ENCODE data around the gene CTSD. TPM values are rescaled to one million over a fixed set of nuclear protein-coding genes. Genes with fewer than 3 reads are reported as not detected.

CTSD gene
- polyA plus RNA-seq, 1 experiment = 77.8 TPM

DNA sequence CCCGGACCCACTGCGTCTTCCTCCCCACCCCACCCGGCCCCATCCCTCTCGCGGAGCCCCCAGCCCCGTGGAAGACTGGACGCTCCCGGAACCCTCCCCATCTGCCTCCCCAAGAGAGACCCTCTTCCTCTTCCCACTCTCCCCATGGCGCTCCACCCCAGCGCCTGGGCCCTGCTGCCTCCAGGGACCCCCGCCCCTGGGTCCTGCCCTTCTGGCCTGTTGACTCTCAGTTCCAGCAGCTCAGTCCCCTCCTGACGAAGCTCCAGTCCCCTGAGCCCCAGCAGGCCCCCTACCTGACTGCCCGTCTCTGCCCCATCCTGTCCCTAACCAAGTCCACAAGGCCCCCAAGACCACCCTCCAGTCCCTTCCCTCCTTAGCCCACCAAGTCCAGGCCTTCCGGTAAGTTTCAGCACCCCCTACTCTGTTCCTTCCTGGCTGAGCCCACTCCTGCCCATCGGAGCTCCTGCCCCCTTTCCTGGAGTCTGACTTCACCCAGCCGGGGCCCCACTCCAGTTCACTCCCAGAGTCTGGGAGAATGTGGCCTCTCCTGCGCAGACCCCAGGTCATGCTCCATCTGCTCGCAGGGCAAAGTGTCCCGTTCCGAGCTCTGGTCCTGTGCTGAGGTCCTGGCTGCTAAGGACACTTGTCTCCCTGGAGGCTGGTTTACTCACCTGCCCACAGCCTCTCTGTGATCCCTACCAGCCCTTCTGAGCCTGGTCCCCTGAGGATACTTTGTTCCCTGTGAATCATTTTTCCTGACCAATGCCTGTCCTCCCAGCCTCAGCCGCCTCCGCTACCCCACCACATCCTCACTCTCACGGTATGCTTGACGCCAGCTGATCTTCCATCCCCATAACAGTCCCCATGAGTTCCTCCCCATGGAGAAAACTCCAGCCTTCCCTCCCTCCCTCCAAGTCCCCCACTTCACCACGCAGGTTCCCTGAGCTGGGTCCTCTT lies 14.1 kb downstream of the CTSD start:
- POLR2A ChIA-PET = no interaction called here
- H3K9me3 ChIP-seq (ENCODE audit: control insufficient read depth, insufficient read depth, low read length) = peaks cover 18% of the 10 kb centered on the region

DNA sequence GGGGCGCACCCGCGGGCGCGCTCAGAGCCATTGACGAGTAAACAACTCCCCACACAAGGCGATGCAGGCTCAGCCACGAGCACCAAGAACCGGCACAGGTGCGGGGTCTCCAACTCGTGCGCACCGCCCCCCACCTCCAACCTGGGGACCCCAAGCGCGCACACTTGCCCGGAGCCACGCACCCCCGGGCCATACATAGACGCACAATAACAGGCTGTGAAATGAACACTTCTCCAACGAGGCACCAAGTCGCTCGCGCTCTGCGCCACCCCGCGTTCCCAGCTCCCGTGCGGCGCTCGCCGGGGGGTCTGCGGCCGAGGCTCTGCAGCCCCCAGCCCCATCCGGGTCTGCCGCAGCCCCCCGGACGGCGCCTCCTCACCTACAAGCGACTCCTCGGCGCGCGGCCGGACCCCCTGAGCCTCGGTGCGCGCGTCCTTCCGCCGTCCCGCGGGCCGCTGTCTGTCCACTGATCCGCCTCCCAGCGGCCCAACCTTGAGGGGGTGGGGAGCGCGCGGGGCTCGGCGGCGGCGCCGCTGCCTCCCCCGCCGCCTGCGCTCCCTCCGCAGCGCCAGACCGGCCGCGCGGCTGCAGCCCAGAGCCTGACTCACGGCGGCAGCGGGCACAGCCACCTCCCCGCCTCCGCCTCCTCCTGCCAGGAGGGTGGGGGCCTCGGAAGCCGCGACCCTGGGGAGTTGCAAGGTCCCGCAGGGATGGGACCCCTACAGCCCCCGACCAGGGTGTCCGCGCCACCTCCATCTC lies 14.9 kb downstream of the CTSD start:
- H3K27ac ChIP-seq (ENCODE audit: low read depth, low read length) = no peak overlapping the region
- POLR2A ChIA-PET = interaction anchor here (0.6 kb wide), 1 partner anchor 1412 kb away, joined by 3 read pairs; no protein-coding TSS in a partner anchor

More for the DNA sequence above, 14.1 kb downstream of the CTSD start:
- CTCF ChIA-PET = no interaction called here
- TF ChIP-seq, protein P1, sequence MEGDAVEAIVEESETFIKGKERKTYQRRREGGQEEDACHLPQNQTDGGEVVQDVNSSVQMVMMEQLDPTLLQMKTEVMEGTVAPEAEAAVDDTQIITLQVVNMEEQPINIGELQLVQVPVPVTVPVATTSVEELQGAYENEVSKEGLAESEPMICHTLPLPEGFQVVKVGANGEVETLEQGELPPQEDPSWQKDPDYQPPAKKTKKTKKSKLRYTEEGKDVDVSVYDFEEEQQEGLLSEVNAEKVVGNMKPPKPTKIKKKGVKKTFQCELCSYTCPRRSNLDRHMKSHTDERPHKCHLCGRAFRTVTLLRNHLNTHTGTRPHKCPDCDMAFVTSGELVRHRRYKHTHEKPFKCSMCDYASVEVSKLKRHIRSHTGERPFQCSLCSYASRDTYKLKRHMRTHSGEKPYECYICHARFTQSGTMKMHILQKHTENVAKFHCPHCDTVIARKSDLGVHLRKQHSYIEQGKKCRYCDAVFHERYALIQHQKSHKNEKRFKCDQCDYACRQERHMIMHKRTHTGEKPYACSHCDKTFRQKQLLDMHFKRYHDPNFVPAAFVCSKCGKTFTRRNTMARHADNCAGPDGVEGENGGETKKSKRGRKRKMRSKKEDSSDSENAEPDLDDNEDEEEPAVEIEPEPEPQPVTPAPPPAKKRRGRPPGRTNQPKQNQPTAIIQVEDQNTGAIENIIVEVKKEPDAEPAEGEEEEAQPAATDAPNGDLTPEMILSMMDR (IDR thresholded peaks at IDR 0.05; ENCODE audit: low read depth, low read length) = no peak
- Histone ChIP-seq H3K4me3 (ENCODE audit: low read depth, low read length) (no peak overlapping the region), H3K27ac (ENCODE audit: low read depth, low read length) (no peak overlapping the region), H3K27me3 (ENCODE audit: control insufficient read depth, insufficient read depth, low read length) (peaks cover 18% of the 10 kb centered on the region)
- DNase-seq (ENCODE audit: low read depth, low spot score) = no peak

DNA sequence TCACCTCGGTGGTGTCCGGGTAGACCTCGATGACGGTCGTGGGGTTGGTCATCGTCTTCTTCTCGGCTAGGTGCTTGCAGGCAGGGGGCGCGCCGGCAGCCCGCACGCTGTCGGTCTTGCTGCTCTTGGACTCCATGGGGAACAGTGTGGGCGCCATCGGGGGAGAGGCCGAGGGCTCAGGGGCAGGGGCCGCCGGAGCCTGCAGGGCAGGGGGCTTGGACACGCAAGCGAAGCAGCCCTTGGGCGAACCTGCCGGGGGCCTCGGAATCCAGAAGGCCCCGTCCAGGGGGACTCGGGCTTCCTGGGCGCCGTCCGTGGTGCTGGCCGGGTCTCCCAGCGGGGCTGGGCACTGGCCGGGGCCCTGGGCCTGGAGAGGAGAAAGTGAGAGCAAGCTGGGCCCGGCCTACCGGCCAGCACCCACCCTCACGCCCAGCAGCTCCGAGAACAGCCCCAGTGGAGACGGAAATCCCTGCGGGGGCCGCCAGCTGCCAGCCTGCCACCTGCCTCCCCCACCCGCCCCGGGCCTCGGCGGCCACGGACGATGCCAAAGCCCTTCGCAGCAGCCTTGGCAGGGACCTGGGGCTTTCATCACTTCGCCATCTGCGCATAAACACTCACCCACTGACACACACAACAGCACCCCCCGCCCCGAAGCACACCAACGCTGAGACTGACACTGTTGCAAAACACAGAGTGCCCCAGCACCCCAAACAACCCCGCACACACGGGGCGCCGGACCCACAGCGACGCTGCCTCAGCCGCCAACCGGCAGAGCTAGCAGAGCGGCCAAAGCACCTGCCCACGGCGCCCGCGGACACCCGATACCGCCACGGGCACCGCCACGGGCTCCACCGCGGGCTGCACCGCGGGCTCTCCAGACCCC lies 15.7 kb downstream of the CTSD start:
- peaks cover 18% of the 10 kb centered on the region for H3K27me3 ChIP-seq (ENCODE audit: control insufficient read depth, insufficient read depth, low read length)
- ChIA-PET POLR2A (interaction anchor here (0.6 kb wide), 1 partner anchor 1413 kb away, joined by 3 read pairs; no protein-coding TSS in a partner anchor), CTCF (no interaction called here)
- no peak overlapping the region for H3K4me3 ChIP-seq (ENCODE audit: low read depth, low read length)
- no peak overlapping the region for H3K27ac ChIP-seq (ENCODE audit: low read depth, low read length)
- TF ChIP-seq, protein P1 (IDR thresholded peaks at IDR 0.05; ENCODE audit: low read depth, low read length) = no peak
- no peak for DNase-seq (ENCODE audit: low read depth, low spot score)
- H3K9me3 ChIP-seq (ENCODE audit: control insufficient read depth, insufficient read depth, low read length) = peaks cover 18% of the 10 kb centered on the region

More for the DNA sequence above, 14.9 kb downstream of the CTSD start:
- peaks cover 18% of the 10 kb centered on the region for H3K27me3 ChIP-seq (ENCODE audit: control insufficient read depth, insufficient read depth, low read length)
- TF ChIP-seq, protein P1 (IDR thresholded peaks at IDR 0.05; ENCODE audit: low read depth, low read length) = no peak
- no peak overlapping the region for H3K4me3 ChIP-seq (ENCODE audit: low read depth, low read length)
- CTCF ChIA-PET = no interaction called here
- peaks cover 18% of the 10 kb centered on the region for H3K9me3 ChIP-seq (ENCODE audit: control insufficient read depth, insufficient read depth, low read length)
- no peak for DNase-seq (ENCODE audit: low read depth, low spot score)

DNA sequence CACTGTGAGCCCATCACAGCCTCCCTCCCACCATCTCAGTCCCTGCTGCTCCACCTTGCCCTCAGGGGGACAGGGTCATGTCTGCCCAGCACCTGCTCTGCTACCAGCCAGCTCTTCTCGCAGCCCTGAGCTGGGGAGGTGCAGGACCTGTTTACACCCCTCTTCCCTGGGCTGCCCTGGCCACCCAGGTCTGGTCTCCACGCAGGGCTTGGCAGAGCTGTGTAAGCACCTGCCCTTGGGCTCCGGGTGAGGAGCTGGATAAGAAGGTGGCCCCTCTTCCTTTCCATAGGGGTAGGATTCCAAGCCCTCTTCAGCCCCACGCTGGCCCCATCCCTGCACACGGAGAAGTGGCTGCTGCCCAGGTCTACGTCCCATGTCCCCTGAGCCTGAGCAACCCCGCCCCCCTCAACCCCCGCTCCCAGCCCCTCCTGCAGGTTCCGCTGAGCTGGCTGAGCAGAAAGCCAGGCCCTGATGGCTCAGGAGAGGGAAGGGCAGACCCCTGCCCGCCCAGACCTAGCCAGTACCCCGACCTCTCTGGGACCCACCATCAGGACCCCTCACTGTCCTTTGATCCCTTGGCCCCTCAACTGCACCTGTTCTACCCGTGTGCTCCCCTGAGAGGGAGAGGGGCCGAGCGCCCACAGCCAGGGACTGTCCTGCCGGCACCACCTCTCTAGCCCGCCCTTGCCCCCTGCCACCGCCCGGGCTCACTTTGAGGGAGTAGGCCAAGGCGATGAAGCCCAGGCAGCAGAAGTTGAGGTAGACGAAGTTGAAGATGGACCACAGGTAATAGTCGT lies 16.6 kb downstream of the CTSD start:
- TF ChIP-seq, protein P1 (IDR thresholded peaks at IDR 0.05; ENCODE audit: low read depth, low read length) = no peak
- ChIA-PET POLR2A (no interaction called here), CTCF (no interaction called here)
- Histone ChIP-seq H3K27ac (ENCODE audit: low read depth, low read length) (no peak overlapping the region), H3K4me3 (ENCODE audit: low read depth, low read length) (no peak overlapping the region), H3K9me3 (ENCODE audit: control insufficient read depth, insufficient read depth, low read length) (peaks cover 18% of the 10 kb centered on the region), H3K27me3 (ENCODE audit: control insufficient read depth, insufficient read depth, low read length) (peaks cover 18% of the 10 kb centered on the region)
- DNase-seq (ENCODE audit: low read depth, low spot score) = no peak

Measured in AG04450 (cell line).